Mesenchymal stem cell (in vitro differentiated cells and primary cell): ENCODE measurements around the gene ZNF730.
A peak's percentile ranks its signal among the peaks of the same experiment; 100 is the strongest.
"Not testable (repeated sequence)": the region's sequence is repeated elsewhere in the genome, so short reads cannot be mapped to it uniquely, and the experiment has no call there.

ENCODE experiments used
- DNase-seq: peaks from one replicate; pipeline ENCODE4 v3.0.0-alpha.2; 2013
- H2AFZ ChIP-seq: one replicate; pipeline ENCODE4 v1.6.1; 2013; ENCODE audit warnings: low read depth, mild to moderate bottlenecking, control low read depth, inconsistent platforms, low read length, moderate library complexity
- H2AK5ac ChIP-seq: 2 replicates; pipeline ENCODE4 v1.6.1; 2013; ENCODE audit warnings: low read length, moderate library complexity, mild to moderate bottlenecking, inconsistent platforms; ENCODE audit not compliant: severe bottlenecking
- H2BK120ac ChIP-seq: one replicate; pipeline ENCODE4 v1.6.1; 2013; ENCODE audit warnings: low read depth, mild to moderate bottlenecking, inconsistent platforms, low read length, moderate library complexity
- H2BK12ac ChIP-seq, 2 experiments: one replicate each; pipeline ENCODE4 v1.6.1; 2013; ENCODE audit warnings: inconsistent platforms in 2 of 2, low read length in 2 of 2, mild to moderate bottlenecking in 2 of 2, moderate library complexity in 2 of 2, control low read depth in 1 of 2
- H2BK15ac ChIP-seq: one replicate; pipeline ENCODE4 v1.6.1; 2013; ENCODE audit warnings: mild to moderate bottlenecking, low read depth, inconsistent platforms; ENCODE audit not compliant: poor library complexity, severe bottlenecking
- H2BK5ac ChIP-seq: 2 replicates; pipeline ENCODE4 v1.6.1; 2013; ENCODE audit warnings: low read depth, mild to moderate bottlenecking, low read length, control low read depth, inconsistent platforms; ENCODE audit not compliant: poor library complexity, severe bottlenecking
- H3K14ac ChIP-seq, 2 experiments: one replicate each; pipeline ENCODE4 v1.6.1; 2013; ENCODE audit warnings: inconsistent platforms in 2 of 2, low read length in 2 of 2, control low read depth in 1 of 2, mild to moderate bottlenecking in 1 of 2, moderate library complexity in 1 of 2
- H3K18ac ChIP-seq, 2 experiments: one replicate each; pipeline ENCODE4 v1.6.1; 2013; ENCODE audit warnings: inconsistent platforms in 2 of 2, low read length in 2 of 2, control low read depth in 1 of 2, low read depth in 1 of 2, mild to moderate bottlenecking in 1 of 2
- H3K23ac ChIP-seq, 2 experiments: one replicate each; pipeline ENCODE4 v1.6.1; 2013; ENCODE audit warnings: inconsistent platforms in 2 of 2, low read length in 2 of 2, mild to moderate bottlenecking in 2 of 2, moderate library complexity in 2 of 2, control low read depth in 1 of 2
- H3K27ac ChIP-seq: 2 replicates; pipeline ENCODE4 v1.5.1; 2013; ENCODE audit warnings: mild to moderate bottlenecking, moderate library complexity, low read length, control low read depth, inconsistent platforms; ENCODE audit not compliant: poor library complexity, severe bottlenecking
- H3K27me3 ChIP-seq, 2 experiments: 2 replicates each; pipeline versions ENCODE4 v1.6.1 to v1.7.0; 2013; ENCODE audit warnings: low read length in 2 of 2, mild to moderate bottlenecking in 2 of 2, moderate library complexity in 2 of 2, control low read depth in 1 of 2, inconsistent platforms in 1 of 2; ENCODE audit not compliant: control insufficient read depth in 1 of 2, insufficient read depth in 1 of 2
- H3K36me3 ChIP-seq, 2 experiments: 2 replicates each; pipeline versions ENCODE4 v1.6.1 to v1.7.0; 2013; ENCODE audit warnings: low read length in 2 of 2, control low read depth in 1 of 2, inconsistent platforms in 1 of 2, low read depth in 1 of 2, mild to moderate bottlenecking in 1 of 2; ENCODE audit not compliant: insufficient read depth in 2 of 2, control insufficient read depth in 1 of 2
- H3K4ac ChIP-seq, 2 experiments: one replicate each; pipeline ENCODE4 v1.6.1; 2013; ENCODE audit warnings: inconsistent platforms in 2 of 2, low read length in 2 of 2, mild to moderate bottlenecking in 2 of 2, moderate library complexity in 2 of 2, control low read depth in 1 of 2, low read depth in 1 of 2
- H3K4me1 ChIP-seq: 2 replicates; pipeline ENCODE4 v1.6.1; 2013; ENCODE audit warnings: low read depth, low read length, control low read depth; ENCODE audit not compliant: control insufficient read depth, insufficient read depth
- H3K4me2 ChIP-seq: 2 replicates; pipeline ENCODE4 v1.6.1; 2013; ENCODE audit warnings: low read length, mild to moderate bottlenecking, inconsistent platforms; ENCODE audit not compliant: poor library complexity, severe bottlenecking
- H3K4me3 ChIP-seq, 2 experiments: 2 replicates each; pipeline versions ENCODE4 v1.5.1 to v1.7.0; 2013; ENCODE audit warnings: low read length in 2 of 2, mild to moderate bottlenecking in 2 of 2, control low read depth in 1 of 2, low read depth in 1 of 2; ENCODE audit not compliant: insufficient read depth in 1 of 2
- H3K79me1 ChIP-seq: replicated peaks from 2 replicates; pipeline ENCODE4 v1.6.1; 2013; ENCODE audit warnings: mild to moderate bottlenecking, control low read depth, low read length, inconsistent platforms; ENCODE audit not compliant: poor library complexity, severe bottlenecking
- H3K9ac ChIP-seq: 2 replicates; pipeline ENCODE4 v1.7.0; 2013; ENCODE audit warnings: mild to moderate bottlenecking, low read length, moderate library complexity
- H3K9me3 ChIP-seq: 2 replicates; pipeline ENCODE4 v1.7.0; 2013; ENCODE audit warnings: mild to moderate bottlenecking, low read length; ENCODE audit not compliant: control insufficient read depth
- H4K8ac ChIP-seq: one replicate; pipeline ENCODE4 v1.6.1; 2013; ENCODE audit warnings: inconsistent platforms, mild to moderate bottlenecking, low read length, moderate library complexity
- H4K91ac ChIP-seq: one replicate; pipeline ENCODE4 v1.6.1; 2013; ENCODE audit warnings: mild to moderate bottlenecking, low read length, inconsistent platforms
- WGBS: methylation state at CpG from one replicate; pipeline ENCODE4 v1.1.7; 2013; ENCODE audit warnings: mixed read lengths; 5-methylcytosine and 5-hydroxymethylcytosine counted together

Gene ZNF730

GRCh38 chr19:23118400-23118799, 1.6 kb downstream of the ZNF730 start:
- no peak overlapping the region for H2BK5ac ChIP-seq
- DNase-seq = no peak
- no peak overlapping the region for H2AK5ac ChIP-seq
- H4K8ac ChIP-seq = no peak overlapping the region
- no peak overlapping the region for H2AFZ ChIP-seq
- no peak overlapping the region for H3K9ac ChIP-seq
- H2BK120ac ChIP-seq = no peak overlapping the region
- H3K27ac ChIP-seq = no peak overlapping the region
- H3K9me3 ChIP-seq = peaks cover 27% of the 10 kb centered on the region
- no peak overlapping the region for H2BK12ac ChIP-seq
- H3K23ac ChIP-seq = no peak overlapping the region
- no CpG with 5 or more reads among the region's 3 CpGs for WGBS
- no peak overlapping the region for H3K4ac ChIP-seq
- no peak overlapping the region for H3K18ac ChIP-seq
- H3K36me3 ChIP-seq = no peaks in the 10 kb centered on the region
- H3K4me2 ChIP-seq = no peak overlapping the region
- H3K79me1 ChIP-seq = peaks cover 3% of the 10 kb centered on the region
- no peak overlapping the region for H3K4me3 ChIP-seq
- no peak overlapping the region for H2BK15ac ChIP-seq
- no peak overlapping the region for H3K14ac ChIP-seq
- no peaks in the 10 kb centered on the region for H3K27me3 ChIP-seq
- H4K91ac ChIP-seq = no peak overlapping the region
- H3K4me1 ChIP-seq = peaks cover 1% of the 10 kb centered on the region

GRCh38 chr19:23134211-23134610, 17.4 kb downstream of the ZNF730 start:
- not testable (repeated sequence) for H3K4me2 ChIP-seq, H2BK15ac ChIP-seq, H3K14ac ChIP-seq, H3K4me3 ChIP-seq, H2AK5ac ChIP-seq, H3K9ac ChIP-seq, H3K23ac ChIP-seq, H4K91ac ChIP-seq, H4K8ac ChIP-seq, H3K36me3 ChIP-seq, H2BK12ac ChIP-seq, H2BK120ac ChIP-seq, DNase-seq, H3K27ac ChIP-seq, H3K79me1 ChIP-seq, H3K4me1 ChIP-seq, H3K18ac ChIP-seq, H2AFZ ChIP-seq, H2BK5ac ChIP-seq, H3K27me3 ChIP-seq, H3K4ac ChIP-seq
- 93% methylated on average over 4 of the region's 24 CpGs for WGBS
- H3K9me3 ChIP-seq = peaks cover 52% of the 10 kb centered on the region

DNA sequence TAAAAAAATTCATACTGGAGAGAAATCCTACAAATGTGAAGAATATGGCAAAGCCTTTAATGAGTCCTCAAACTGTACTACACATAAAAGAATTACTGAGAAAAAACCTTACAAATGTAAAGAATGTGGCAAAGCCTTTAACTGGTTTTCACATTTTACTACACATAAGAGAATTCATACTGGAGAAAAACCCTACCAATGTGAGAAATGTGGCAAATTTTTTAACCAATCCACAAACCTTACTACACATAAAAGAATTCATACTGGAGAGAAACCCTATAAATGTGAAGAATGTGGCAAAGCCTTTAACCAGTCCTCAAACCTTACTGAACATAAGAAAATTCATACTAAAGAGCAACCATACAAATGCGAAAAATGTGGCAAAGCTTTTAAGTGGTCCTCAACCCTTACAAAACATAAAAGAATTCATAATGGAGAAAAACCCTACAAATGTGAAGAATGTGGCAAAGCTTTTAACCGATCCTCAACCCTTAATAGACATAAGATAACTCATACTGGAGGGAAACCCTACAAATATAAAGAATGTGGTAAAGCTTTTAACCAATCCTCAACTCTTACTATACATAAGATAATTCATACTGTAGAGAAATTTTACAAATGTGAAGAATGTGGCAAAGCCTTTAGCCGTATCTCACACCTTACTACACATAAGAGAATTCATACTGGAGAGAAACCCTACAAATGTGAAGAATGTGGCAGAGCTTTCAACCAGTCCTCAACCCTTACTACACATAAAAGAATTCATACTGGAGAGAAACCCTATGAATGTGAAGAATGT, 29.0 kb downstream of the ZNF730 start:
- no peak overlapping the region for H2BK12ac ChIP-seq
- H2BK15ac ChIP-seq = no peak overlapping the region
- DNase-seq = no peak
- no peaks in the 10 kb centered on the region for H3K79me1 ChIP-seq
- no peak overlapping the region for H3K14ac ChIP-seq
- H2AK5ac ChIP-seq = no peak overlapping the region
- H3K9me3 ChIP-seq = peaks cover 73% of the 10 kb centered on the region
- no peak overlapping the region for H2BK120ac ChIP-seq
- H3K4me3 ChIP-seq = peak overlapping the region in 1 of 2 experiments; percentile 11
- H3K4me1 ChIP-seq = no peaks in the 10 kb centered on the region
- whole genome bisulfite sequencing = 100% methylated on average over 1 of the region's 3 CpGs
- H3K36me3 ChIP-seq = no peaks in the 10 kb centered on the region
- no peak overlapping the region for H3K27ac ChIP-seq
- H3K4ac ChIP-seq = no peak overlapping the region
- no peak overlapping the region for H3K18ac ChIP-seq
- H3K27me3 ChIP-seq = no peaks in the 10 kb centered on the region
- H3K4me2 ChIP-seq = no peak overlapping the region
- H3K9ac ChIP-seq = no peak overlapping the region
- H2AFZ ChIP-seq = no peak overlapping the region
- no peak overlapping the region for H3K23ac ChIP-seq
- H4K91ac ChIP-seq = no peak overlapping the region
- H2BK5ac ChIP-seq = no peak overlapping the region
- no peak overlapping the region for H4K8ac ChIP-seq

- Histone ChIP-seq H3K4me3 (no peak overlapping the region), H2BK12ac (no peak overlapping the region), H2BK5ac (no peak overlapping the region), H3K4me1 (no peaks in the 10 kb centered on the region), H4K8ac (no peak overlapping the region), H4K91ac (no peak overlapping the region), H3K27me3 (no peaks in the 10 kb centered on the region), H3K23ac (no peak overlapping the region), H3K18ac (no peak overlapping the region), H3K27ac (no peak overlapping the region), H3K14ac (no peak overlapping the region), H3K79me1 (no peaks in the 10 kb centered on the region), H3K4me2 (no peak overlapping the region), H2BK120ac (no peak overlapping the region), H3K9me3 (peaks cover 32% of the 10 kb centered on the region), H2AK5ac (no peak overlapping the region), H2AFZ (no peak overlapping the region), H2BK15ac (no peak overlapping the region), H3K36me3 (no peaks in the 10 kb centered on the region), H3K9ac (no peak overlapping the region), H3K4ac (no peak overlapping the region)
- WGBS = 91% methylated on average over 22 of the region's 23 CpGs
- no peak for DNase-seq
These were observed 43.9 kb downstream of the ZNF730 start for GRCh38 chr19:23160766-23161165.
